Uterus (tissue), 4 donors: ENCODE measurements around the gene RNF13. TPM values are rescaled to one million over a fixed set of nuclear protein-coding genes. Genes with fewer than 3 reads are reported as not detected.

Experiments
- DNase-seq, 2 donors: peaks; one replicate each; pipeline ENCODE4 v3.0.0-alpha.2; 2019 to 2020
- H3K27ac ChIP-seq, 2 donors: fragments of 200-600 bp; sonication (generic); 1 replicate in 1 of 2; 2 replicates in 1 of 2; pipeline ENCODE4 v1.5.1; 2016 to 2018
- H3K27me3 ChIP-seq, 2 donors: fragments of 200-600 bp; sonication (generic); one replicate each; pipeline ENCODE4 v1.5.1; 2018 to 2019; ENCODE audit warnings: control low read depth in 1 of 2
- H3K36me3 ChIP-seq, 2 donors: fragments of 200-600 bp; sonication (generic); one replicate each; pipeline ENCODE4 v1.5.1; 2019; ENCODE audit warnings: control low read depth in 1 of 2
- H3K4me1 ChIP-seq, 2 donors: fragments of 200-600 bp; sonication (generic); one replicate each; pipeline ENCODE4 v1.5.1; 2018 to 2019; ENCODE audit warnings: control low read depth in 1 of 2
- H3K4me3 ChIP-seq, 2 donors: fragments of 200-600 bp; sonication (generic); 1 replicate in 1 of 2; 2 replicates in 1 of 2; pipeline ENCODE4 v1.5.1; 2018 to 2019; ENCODE audit warnings: mild to moderate bottlenecking in 1 of 2
- H3K9me3 ChIP-seq, 2 donors: fragments of 200-600 bp; sonication (generic); one replicate each; pipeline ENCODE4 v1.5.1; 2019; ENCODE audit warnings: control low read depth in 1 of 2
- POLR2A ChIP-seq, 2 donors: fragments of 450-650 bp; IDR thresholded peaks; one replicate each; pipeline ENCODE4 v1.6.1; 2016; ENCODE audit warnings: antibody characterized with exemption in 2 of 2, mild to moderate bottlenecking in 1 of 2, moderate library complexity in 1 of 2
- intact Hi-C: fragments of 100-400 bp; cut with DNase I; formaldehyde crosslinking; loops from one replicate; pipeline ENCODE4 v1.15.1; 2023; ENCODE audit warnings: low total_unique reads
- total RNA-seq, 4 donors: library from RNA; depleted of rRNA in 3 of 4; stranded (reverse); fragments of >200 nt in 3 of 4; gene quantifications; one replicate each; pipeline versions ENCODE4 v1.1.0 to v1.2.4, GENCODE V29; 2014 to 2023
- TF ChIP-seq, protein P1 (sequence below), 4 experiments: fragments of 200-600 bp in 2 of 4; fragments of 450-650 bp in 2 of 4; sonication (generic) in 2 of 4; IDR thresholded peaks; one replicate each; pipeline ENCODE4 v1.5.1; 2016 to 2019; ENCODE audit warnings: antibody characterized with exemption in 4 of 4, mild to moderate bottlenecking in 2 of 4, moderate library complexity in 1 of 4
- donor health status: DM: yes; HTN: yes; CAD: no.

Gene RNF13
- total RNA-seq, 4 donors from 2014 or later, result 108 to 131 (median 113) TPM

DNA sequence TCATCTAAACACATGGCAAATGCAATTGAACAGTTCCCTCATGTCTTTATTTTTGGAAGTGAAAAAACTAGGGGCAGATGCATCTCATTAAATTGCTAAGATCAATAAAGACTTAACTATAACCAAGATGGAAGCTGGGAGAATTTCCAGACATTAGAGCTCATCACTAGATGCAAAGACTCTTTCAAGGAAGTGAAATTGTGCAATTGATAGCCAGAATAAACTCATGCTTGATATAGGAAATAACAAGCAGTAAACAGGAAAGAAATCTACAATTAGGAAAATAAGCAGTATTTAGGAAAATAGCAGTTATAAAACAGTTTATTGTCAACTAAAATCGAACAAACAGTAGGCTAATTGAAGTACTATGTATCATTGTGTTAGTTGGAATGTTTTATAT lies 11.8 kb upstream of the RNF13 start:
- Histone ChIP-seq H3K27me3 (no peaks in the 10 kb centered on the region), H3K9me3 (no peaks in the 10 kb centered on the region), H3K27ac (no peak overlapping the region), H3K36me3 (no peaks in the 10 kb centered on the region), H3K4me1 (no peaks in the 10 kb centered on the region), H3K4me3 (no peak overlapping the region)
- intact Hi-C loops, result no loop called here
- TF ChIP-seq POLR2A (IDR thresholded peaks at IDR 0.05), result no peak
- TF ChIP-seq, protein P1, sequence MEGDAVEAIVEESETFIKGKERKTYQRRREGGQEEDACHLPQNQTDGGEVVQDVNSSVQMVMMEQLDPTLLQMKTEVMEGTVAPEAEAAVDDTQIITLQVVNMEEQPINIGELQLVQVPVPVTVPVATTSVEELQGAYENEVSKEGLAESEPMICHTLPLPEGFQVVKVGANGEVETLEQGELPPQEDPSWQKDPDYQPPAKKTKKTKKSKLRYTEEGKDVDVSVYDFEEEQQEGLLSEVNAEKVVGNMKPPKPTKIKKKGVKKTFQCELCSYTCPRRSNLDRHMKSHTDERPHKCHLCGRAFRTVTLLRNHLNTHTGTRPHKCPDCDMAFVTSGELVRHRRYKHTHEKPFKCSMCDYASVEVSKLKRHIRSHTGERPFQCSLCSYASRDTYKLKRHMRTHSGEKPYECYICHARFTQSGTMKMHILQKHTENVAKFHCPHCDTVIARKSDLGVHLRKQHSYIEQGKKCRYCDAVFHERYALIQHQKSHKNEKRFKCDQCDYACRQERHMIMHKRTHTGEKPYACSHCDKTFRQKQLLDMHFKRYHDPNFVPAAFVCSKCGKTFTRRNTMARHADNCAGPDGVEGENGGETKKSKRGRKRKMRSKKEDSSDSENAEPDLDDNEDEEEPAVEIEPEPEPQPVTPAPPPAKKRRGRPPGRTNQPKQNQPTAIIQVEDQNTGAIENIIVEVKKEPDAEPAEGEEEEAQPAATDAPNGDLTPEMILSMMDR (IDR thresholded peaks at IDR 0.05), result no peak
- DNase-seq, result no peak

DNA sequence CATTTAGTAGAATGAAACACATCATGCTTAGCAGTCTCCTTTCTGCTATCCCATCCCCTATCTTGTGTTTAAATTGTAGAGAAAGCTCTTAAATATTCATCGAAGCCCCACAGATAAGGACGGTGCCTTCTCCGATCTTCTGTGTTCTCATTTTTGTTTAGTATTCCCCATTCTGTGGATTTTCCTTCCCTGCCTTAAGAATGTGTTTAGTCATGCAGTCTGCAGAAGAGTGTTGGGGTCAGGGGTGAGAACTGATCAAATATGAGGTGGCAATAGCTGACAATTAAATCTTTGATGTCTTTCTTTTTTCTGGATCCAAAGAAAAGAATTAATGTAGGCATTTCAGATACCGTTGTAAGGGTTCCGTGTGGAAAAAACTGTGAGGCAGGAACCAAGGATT lies 11.4 kb upstream of the RNF13 start:
- TF ChIP-seq, protein P1 (IDR thresholded peaks at IDR 0.05), result no peak
- no peak for TF ChIP-seq POLR2A (IDR thresholded peaks at IDR 0.05)
- Histone ChIP-seq H3K9me3 (no peaks in the 10 kb centered on the region), H3K4me3 (no peak overlapping the region), H3K36me3 (no peaks in the 10 kb centered on the region), H3K27ac (no peak overlapping the region), H3K4me1 (no peaks in the 10 kb centered on the region), H3K27me3 (no peaks in the 10 kb centered on the region)
- intact Hi-C loops, result no loop called here
- no peak for DNase-seq

DNA sequence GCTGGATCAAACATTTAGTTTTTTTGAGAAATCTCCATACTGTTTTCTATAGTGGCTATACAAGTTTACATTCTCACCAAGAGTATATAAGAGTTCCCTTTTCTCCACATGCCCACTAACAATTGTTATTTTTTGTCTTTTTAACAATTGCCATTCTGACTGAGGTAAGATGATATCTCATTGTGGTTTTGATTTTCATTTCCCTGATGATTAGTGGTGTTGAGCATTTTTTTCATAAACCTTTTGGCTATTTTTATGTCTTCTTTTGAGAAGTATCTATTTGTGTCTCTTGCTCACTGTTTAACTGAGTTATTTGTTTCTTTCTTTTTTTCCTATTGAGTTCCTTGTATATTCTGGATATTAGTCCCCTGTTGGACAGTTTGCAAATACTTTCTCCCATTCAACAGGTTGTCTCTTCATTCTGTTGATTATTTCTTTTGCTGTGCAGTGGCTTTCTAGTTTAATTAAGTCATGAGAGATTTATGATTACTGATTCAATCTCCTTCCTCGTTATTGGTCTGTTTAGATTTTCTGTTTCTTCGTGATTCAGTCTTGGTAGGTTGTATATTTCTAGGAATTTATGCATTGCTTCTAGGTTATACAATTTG lies 6.7 kb upstream of the RNF13 start:
- intact Hi-C loops, result no loop called here
- H3K4me3 ChIP-seq, result no peak overlapping the region
- no peak overlapping the region for H3K27ac ChIP-seq
- H3K36me3 ChIP-seq, result no peaks in the 10 kb centered on the region
- DNase-seq, result no peak
- H3K27me3 ChIP-seq, result no peaks in the 10 kb centered on the region
- no peaks in the 10 kb centered on the region for H3K4me1 ChIP-seq
- no peaks in the 10 kb centered on the region for H3K9me3 ChIP-seq
- no peak for TF ChIP-seq POLR2A (IDR thresholded peaks at IDR 0.05)
- TF ChIP-seq, protein P1 (IDR thresholded peaks at IDR 0.05), result no peak

DNA sequence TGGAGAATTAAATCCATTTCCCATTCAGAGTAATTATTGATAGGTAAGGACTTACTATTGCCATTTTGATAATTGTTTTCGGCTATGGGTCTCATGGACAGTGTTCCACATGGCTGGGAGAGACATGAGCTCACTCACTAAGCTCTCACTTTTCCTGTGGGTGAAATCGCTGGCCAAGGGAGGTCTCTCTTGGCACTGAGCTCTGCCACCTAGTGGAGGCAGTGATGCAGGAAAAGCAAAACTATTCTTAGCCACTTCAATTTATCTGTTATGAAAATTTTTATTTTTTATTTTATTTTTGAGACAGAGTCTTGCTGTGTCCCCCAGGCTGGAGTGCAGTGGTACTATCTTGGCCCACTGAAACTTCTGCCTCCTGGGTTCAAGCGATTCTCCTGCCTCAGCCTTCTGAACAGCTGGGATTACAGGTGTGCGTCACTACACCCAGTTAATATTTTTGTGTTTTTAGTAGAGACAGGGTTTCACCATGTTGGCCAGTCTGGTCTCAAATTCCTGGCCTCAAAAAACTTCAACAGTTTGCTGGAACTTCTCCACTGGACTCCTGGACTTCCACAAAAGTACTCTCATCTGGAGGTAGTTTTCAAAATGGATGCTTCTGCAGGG lies 4.7 kb upstream of the RNF13 start:
- Histone ChIP-seq H3K9me3 (no peaks in the 10 kb centered on the region), H3K4me3 (no peak overlapping the region), H3K27ac (no peak overlapping the region), H3K27me3 (no peaks in the 10 kb centered on the region), H3K36me3 (no peaks in the 10 kb centered on the region), H3K4me1 (no peaks in the 10 kb centered on the region)
- peak; percentile 54 to 64 for DNase-seq
- TF ChIP-seq, protein P1 (IDR thresholded peaks at IDR 0.05), result peak; percentile 44 to 73 (median 66)
- TF ChIP-seq POLR2A (IDR thresholded peaks at IDR 0.05), result no peak
- intact Hi-C loops, result no loop called here

DNA sequence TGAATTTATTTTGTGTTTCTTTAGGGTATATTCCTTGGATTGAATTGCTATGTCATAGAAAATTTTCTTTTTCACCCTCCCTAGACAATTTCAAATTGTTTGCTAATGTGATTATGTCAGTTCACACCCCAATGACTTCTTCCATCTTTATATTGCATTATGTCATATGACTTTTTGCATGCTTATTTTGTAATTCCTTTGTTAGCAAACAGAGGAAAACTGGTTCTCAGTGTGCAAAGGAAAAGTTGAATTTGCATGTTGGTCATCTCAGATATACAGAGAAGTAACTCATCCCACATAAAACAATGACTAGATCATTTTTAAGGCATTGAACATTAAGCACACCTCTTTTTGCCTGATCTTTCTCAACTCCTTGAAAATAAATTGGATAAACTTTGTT lies 3.3 kb upstream of the RNF13 start:
- Histone ChIP-seq H3K36me3 (no peaks in the 10 kb centered on the region), H3K27me3 (no peaks in the 10 kb centered on the region), H3K9me3 (no peaks in the 10 kb centered on the region), H3K27ac (no peak overlapping the region), H3K4me3 (no peak overlapping the region), H3K4me1 (no peaks in the 10 kb centered on the region)
- no peak for TF ChIP-seq POLR2A (IDR thresholded peaks at IDR 0.05)
- TF ChIP-seq, protein P1 (IDR thresholded peaks at IDR 0.05), result no peak
- intact Hi-C loops, result no loop called here
- DNase-seq, result no peak
